K562 (cell line): Measurements from ENCODE around the gene TFB2M. TPM values are rescaled to one million over a fixed set of nuclear protein-coding genes. Genes with fewer than 3 reads are reported as not detected.

Experiments
- CLOCK ChIP-seq: fragments of 250-450 bp; sonication (Bioruptor Pico); IDR thresholded peaks from 2 replicates; pipeline ENCODE4 v1.4.0; 2020; ENCODE audit warnings: mild to moderate bottlenecking, moderate library complexity, borderline replicate concordance
- CXXC5 ChIP-seq: fragments of 250-450 bp; sonication (Bioruptor Pico); IDR thresholded peaks from 2 replicates; pipeline ENCODE4 v1.8.0; 2022; ENCODE audit warnings: inconsistent platforms, mild to moderate bottlenecking, moderate library complexity
- ETS1 ChIP-seq: conservative IDR thresholded peaks from 2 replicates; pipeline ENCODE4 v1.6.1; 2011; ENCODE audit warnings: low read depth, mild to moderate bottlenecking, low read length; ENCODE audit not compliant: control insufficient read depth
- HMG20B ChIP-seq: fragments of 250-450 bp; sonication (Bioruptor Pico); IDR thresholded peaks from 2 replicates; pipeline ENCODE4 v1.5.0; 2021; ENCODE audit warnings: mild to moderate bottlenecking
- MAFG ChIP-seq: fragments of 450-650 bp; conservative IDR thresholded peaks from 2 replicates; pipeline ENCODE4 v1.6.1; 2016; ENCODE audit warnings: missing genetic modification characterization, missing compliant biosample characterization
- MAZ ChIP-seq, 2 experiments: fragments of 450-650 bp in 1 of 2; sonication (generic) in 1 of 2; formaldehyde crosslinking; IDR thresholded peaks in 1 of 2; conservative IDR thresholded peaks in 1 of 2; 2 replicates each; pipeline versions ENCODE4 v1.4.0 to v1.5.0; 2020; ENCODE audit warnings: mild to moderate bottlenecking in 1 of 2, missing genetic modification reagents in 1 of 2
- POU5F1 ChIP-seq: fragments of 150-350 bp; IDR thresholded peaks from 2 replicates; pipeline ENCODE4 v1.6.1; 2014; ENCODE audit warnings: borderline replicate concordance, low read length, low read depth, mild to moderate bottlenecking; ENCODE audit not compliant: partially characterized antibody
- PTBP1 ChIP-seq: fragments of 200-400 bp; formaldehyde crosslinking; IDR thresholded peaks from 2 replicates; pipeline ENCODE4 v1.6.1; 2017; ENCODE audit warnings: low read depth, low read length
- SLC30A9 ChIP-seq: fragments of 250-450 bp; sonication (Bioruptor Pico); IDR thresholded peaks from 2 replicates; pipeline ENCODE4 v1.8.0; 2022; ENCODE audit warnings: mild to moderate bottlenecking, moderate library complexity
- STAT5A ChIP-seq: IDR thresholded peaks from 2 replicates; pipeline ENCODE4 v1.6.1; 2012; ENCODE audit warnings: low read length, inconsistent platforms, borderline replicate concordance
- TFE3 ChIP-seq: fragments of 450-650 bp; formaldehyde crosslinking; IDR thresholded peaks from 2 replicates; pipeline ENCODE4 v1.4.0; 2020; ENCODE audit warnings: mild to moderate bottlenecking, mixed read lengths
- THAP7 ChIP-seq: fragments of 250-450 bp; sonication (Bioruptor Pico); IDR thresholded peaks from 2 replicates; pipeline ENCODE4 v1.5.0; 2021
- THRB ChIP-seq: fragments of 450-650 bp; formaldehyde crosslinking; conservative IDR thresholded peaks from 2 replicates; pipeline ENCODE4 v1.4.0; 2022; ENCODE audit warnings: mild to moderate bottlenecking, missing genetic modification characterization
- ZNF143 ChIP-seq: sonication (generic); formaldehyde crosslinking; IDR thresholded peaks from 2 replicates; pipeline ENCODE4 v1.9.0; 2022; ENCODE audit warnings: mild to moderate bottlenecking, missing genetic modification reagents
- ZNF280B ChIP-seq: fragments of 250-450 bp; sonication (Bioruptor Pico); IDR thresholded peaks from 2 replicates; pipeline ENCODE4 v1.5.1; 2021; ENCODE audit warnings: mild to moderate bottlenecking
- ZNF316 ChIP-seq: fragments of 450-650 bp; IDR thresholded peaks from 2 replicates; pipeline ENCODE4 v1.6.1; 2016
- ZNF583 ChIP-seq: fragments of 250-450 bp; sonication (Bioruptor Pico); IDR thresholded peaks from 2 replicates; pipeline ENCODE4 v1.4.0; 2020
- ZNF780A ChIP-seq: fragments of 250-450 bp; sonication (Bioruptor Pico); IDR thresholded peaks from 2 replicates; pipeline ENCODE4 v1.5.0; 2021; ENCODE audit warnings: mild to moderate bottlenecking
- polyA plus RNA-seq, 8 experiments: library from polyadenylated mRNA; depleted of rRNA in 4 of 8; stranded (reverse) in 5 of 8; unstranded in 3 of 8; fragments of >200 nt; fragmentation: Nextera tagmentation in 2 of 8; fragmentation: Illumina TruSeq in 1 of 8; extraction: Ambion mirVana in 2 of 8; extraction: Trizol in 1 of 8; gene quantifications; 2 replicates each; pipeline versions ENCODE4 v1.2.1 to v1.2.3, GENCODE V29; 2011 to 2014; ENCODE audit warnings: inconsistent platforms in 1 of 8, missing spikeins in 1 of 8
- total RNA-seq, 7 experiments: library from RNA; depleted of rRNA in 6 of 7; stranded (reverse); fragments of >200 nt in 6 of 7; fragmentation: Illumina TruSeq in 2 of 7; extraction: Trizol in 2 of 7; gene quantifications; 2 replicates each; pipeline versions ENCODE4 v1.2.1 to v1.2.3, GENCODE V29; 2011 to 2021; ENCODE audit warnings: low replicate concordance in 1 of 7

Gene TFB2M
- total and polyA plus RNA-seq, 9 of the 15 experiments (the other 6 are each of a cell fraction or from before 2014, with no cell fraction given), result 55.1 to 162 (median 70.6) TPM

GRCh38 chr1:246580497-246581370 is 14.7 kb upstream of the TFB2M start (continued):
- no peak for TF ChIP-seq CLOCK (CRISPR knock-in tag)
- no peak for TF ChIP-seq ZNF280B (CRISPR knock-in tag)
- TF ChIP-seq ZNF583 (CRISPR knock-in tag), result no peak
- no peak for TF ChIP-seq ZNF780A (CRISPR knock-in tag)
- TF ChIP-seq ZNF316, result peak; percentile 90
- peak; percentile 38 for TF ChIP-seq MAFG (tag)
- no peak for TF ChIP-seq MAZ (CRISPR knock-in tag; conservative IDR thresholded peaks at IDR 0.05 in 1 of 2, IDR thresholded peaks at IDR 0.05 in 1 of 2)
- TF ChIP-seq THAP7 (CRISPR knock-in tag), result no peak
- TF ChIP-seq ETS1, result no peak
- TF ChIP-seq PTBP1, result no peak
- no peak for TF ChIP-seq POU5F1
- no peak for TF ChIP-seq THRB (CRISPR knock-in tag)
- TF ChIP-seq STAT5A, result no peak
- TF ChIP-seq TFE3 (CRISPR knock-in tag), result no peak
- no peak for TF ChIP-seq ZNF143
- TF ChIP-seq CXXC5 (CRISPR knock-in tag), result no peak
- no peak for TF ChIP-seq HMG20B
- no peak for TF ChIP-seq SLC30A9 (CRISPR knock-in tag)
